HepG2 (cell line): ENCODE measurements around the gene MYCBPAP. TPM values are rescaled to one million over a fixed set of nuclear protein-coding genes. Genes with fewer than 3 reads are reported as not detected.

ENCODE experiments used
- ATF2 ChIP-seq: sonication (generic); formaldehyde crosslinking; IDR thresholded peaks from 2 replicates; pipeline ENCODE4 v1.4.0; 2020; ENCODE audit warnings: missing genetic modification reagents
- ELF4 ChIP-seq: sonication (generic); formaldehyde crosslinking; IDR thresholded peaks from 2 replicates; pipeline ENCODE4 v1.5.0; 2020; ENCODE audit warnings: missing genetic modification reagents, mild to moderate bottlenecking, moderate library complexity, borderline replicate concordance
- PCBP2 ChIP-seq: fragments of 200-400 bp; formaldehyde crosslinking; optimal IDR thresholded peaks from 2 replicates; pipeline ENCODE3; 2018; ENCODE audit warnings: low read length, low read depth; ENCODE audit not compliant: poor library complexity, severe bottlenecking
- PLRG1 ChIP-seq: fragments of 450-650 bp; conservative IDR thresholded peaks from 2 replicates; pipeline ENCODE4 v1.6.1; 2016
- TOPORS ChIP-seq: sonication (generic); formaldehyde crosslinking; IDR thresholded peaks from 2 replicates; pipeline ENCODE4 v1.8.0; 2023; ENCODE audit warnings: mild to moderate bottlenecking, missing genetic modification reagents
- USF2 ChIP-seq, 2 experiments: sonication (generic) in 1 of 2; formaldehyde crosslinking in 1 of 2; IDR thresholded peaks; 2 replicates each; pipeline versions ENCODE4 v1.5.1 to v1.6.1; 2011 to 2020; ENCODE audit warnings: borderline replicate concordance in 1 of 2, low read depth in 1 of 2, low read length in 1 of 2, mild to moderate bottlenecking in 1 of 2, missing genetic modification reagents in 1 of 2, moderate library complexity in 1 of 2
- XBP1 ChIP-seq: sonication (generic); formaldehyde crosslinking; IDR thresholded peaks from 2 replicates; pipeline ENCODE4 v1.5.0; 2020; ENCODE audit warnings: missing genetic modification reagents
- ZNF558 ChIP-seq: sonication (generic); formaldehyde crosslinking; IDR thresholded peaks from 2 replicates; pipeline ENCODE4 v1.9.0; 2022; ENCODE audit warnings: mild to moderate bottlenecking, missing genetic modification reagents, borderline replicate concordance
- ZNF607 ChIP-seq: sonication (generic); formaldehyde crosslinking; IDR thresholded peaks from 2 replicates; pipeline ENCODE4 v1.5.1; 2020; ENCODE audit warnings: missing genetic modification reagents, mild to moderate bottlenecking, borderline replicate concordance
- ZNF619 ChIP-seq: sonication (generic); formaldehyde crosslinking; IDR thresholded peaks from 2 replicates; pipeline ENCODE4 v1.4.0; 2020; ENCODE audit warnings: mild to moderate bottlenecking, missing genetic modification reagents
- ZNF746 ChIP-seq: sonication (generic); formaldehyde crosslinking; IDR thresholded peaks from 2 replicates; pipeline ENCODE4 v1.8.0; 2022; ENCODE audit warnings: mild to moderate bottlenecking, missing genetic modification reagents
- polyA plus RNA-seq, 8 experiments: library from polyadenylated mRNA; depleted of rRNA in 3 of 8; stranded (reverse) in 7 of 8; unstranded in 1 of 8; fragments of >200 nt; fragmentation: Illumina TruSeq in 4 of 8; extraction: Trizol in 4 of 8; gene quantifications; 2 replicates each; pipeline versions ENCODE4 v1.2.1 to v1.2.3, GENCODE V29; 2011 to 2016; ENCODE audit warnings: low read depth in 4 of 8, missing spikeins in 1 of 8, mixed read lengths in 1 of 8; ENCODE audit not compliant: insufficient read depth in 1 of 8
- total RNA-seq, 5 experiments: library from RNA; depleted of rRNA; stranded (reverse); fragments of >200 nt; fragmentation: Illumina TruSeq; extraction: Trizol; gene quantifications; 2 replicates each; pipeline ENCODE4 v1.2.3, GENCODE V29; 2016; ENCODE audit warnings: low read depth in 1 of 5
- TF ChIP-seq, protein P1 (sequence below): sonication (generic); formaldehyde crosslinking; IDR thresholded peaks from 2 replicates; pipeline ENCODE4 v1.4.0; 2020; ENCODE audit warnings: missing genetic modification reagents
- TF ChIP-seq, protein P2 (sequence below): IDR thresholded peaks from 2 replicates; pipeline ENCODE4 v1.6.1; 2016; ENCODE audit warnings: low read depth, missing genetic modification reagents, missing compliant biosample characterization
- TF ChIP-seq, protein P3 (sequence below): sonication (generic); formaldehyde crosslinking; IDR thresholded peaks from 2 replicates; pipeline ENCODE4 v1.5.0; 2020; ENCODE audit warnings: mild to moderate bottlenecking, missing genetic modification reagents

MYCBPAP gene
- total and polyA plus RNA-seq, 2 of the 13 experiments (the other 11 are each of a cell fraction or from before 2014, with no cell fraction given) = 0.22 to 0.24 TPM

GRCh38 chr17:50478391-50479381 lies 29.6 kb upstream of the MYCBPAP start, which contains the start of gene RSAD1 (continued):
- TF ChIP-seq, protein P1, sequence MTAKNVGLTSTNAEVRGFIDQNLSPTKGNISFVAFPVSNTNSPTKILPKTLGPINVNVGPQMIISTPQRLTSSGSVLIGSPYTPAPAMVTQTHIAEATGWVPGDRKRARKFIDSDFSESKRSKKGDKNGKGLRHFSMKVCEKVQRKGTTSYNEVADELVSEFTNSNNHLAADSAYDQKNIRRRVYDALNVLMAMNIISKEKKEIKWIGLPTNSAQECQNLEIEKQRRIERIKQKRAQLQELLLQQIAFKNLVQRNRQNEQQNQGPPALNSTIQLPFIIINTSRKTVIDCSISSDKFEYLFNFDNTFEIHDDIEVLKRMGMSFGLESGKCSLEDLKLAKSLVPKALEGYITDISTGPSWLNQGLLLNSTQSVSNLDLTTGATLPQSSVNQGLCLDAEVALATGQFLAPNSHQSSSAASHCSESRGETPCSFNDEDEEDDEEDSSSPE (CRISPR knock-in tag) = peak; percentile 91
- TF ChIP-seq PLRG1 (no peak), ZNF558 (peak; percentile 77; the same call in 1 of the 2 replicates), ZNF746 (CRISPR knock-in tag) (peak; percentile 74), XBP1 (no peak), ATF2 (CRISPR knock-in tag) (peak; percentile 50; the same call in 1 of the 2 replicates), TOPORS (CRISPR knock-in tag) (peak; percentile 98), ZNF619 (CRISPR knock-in tag) (peak; percentile 71; the same call in 1 of the 2 replicates), PCBP2 (no peak), USF2 (IDR thresholded peaks at IDR 0.05; ENCODE audit: low read depth, low read length) (no peak), USF2 (CRISPR knock-in tag; IDR thresholded peaks at IDR 0.05; ENCODE audit: borderline replicate concordance) (no peak), ELF4 (CRISPR knock-in tag) (no peak), ZNF607 (CRISPR knock-in tag) (peak; percentile 65; the same call in 1 of the 2 replicates)
- TF ChIP-seq, protein P2, sequence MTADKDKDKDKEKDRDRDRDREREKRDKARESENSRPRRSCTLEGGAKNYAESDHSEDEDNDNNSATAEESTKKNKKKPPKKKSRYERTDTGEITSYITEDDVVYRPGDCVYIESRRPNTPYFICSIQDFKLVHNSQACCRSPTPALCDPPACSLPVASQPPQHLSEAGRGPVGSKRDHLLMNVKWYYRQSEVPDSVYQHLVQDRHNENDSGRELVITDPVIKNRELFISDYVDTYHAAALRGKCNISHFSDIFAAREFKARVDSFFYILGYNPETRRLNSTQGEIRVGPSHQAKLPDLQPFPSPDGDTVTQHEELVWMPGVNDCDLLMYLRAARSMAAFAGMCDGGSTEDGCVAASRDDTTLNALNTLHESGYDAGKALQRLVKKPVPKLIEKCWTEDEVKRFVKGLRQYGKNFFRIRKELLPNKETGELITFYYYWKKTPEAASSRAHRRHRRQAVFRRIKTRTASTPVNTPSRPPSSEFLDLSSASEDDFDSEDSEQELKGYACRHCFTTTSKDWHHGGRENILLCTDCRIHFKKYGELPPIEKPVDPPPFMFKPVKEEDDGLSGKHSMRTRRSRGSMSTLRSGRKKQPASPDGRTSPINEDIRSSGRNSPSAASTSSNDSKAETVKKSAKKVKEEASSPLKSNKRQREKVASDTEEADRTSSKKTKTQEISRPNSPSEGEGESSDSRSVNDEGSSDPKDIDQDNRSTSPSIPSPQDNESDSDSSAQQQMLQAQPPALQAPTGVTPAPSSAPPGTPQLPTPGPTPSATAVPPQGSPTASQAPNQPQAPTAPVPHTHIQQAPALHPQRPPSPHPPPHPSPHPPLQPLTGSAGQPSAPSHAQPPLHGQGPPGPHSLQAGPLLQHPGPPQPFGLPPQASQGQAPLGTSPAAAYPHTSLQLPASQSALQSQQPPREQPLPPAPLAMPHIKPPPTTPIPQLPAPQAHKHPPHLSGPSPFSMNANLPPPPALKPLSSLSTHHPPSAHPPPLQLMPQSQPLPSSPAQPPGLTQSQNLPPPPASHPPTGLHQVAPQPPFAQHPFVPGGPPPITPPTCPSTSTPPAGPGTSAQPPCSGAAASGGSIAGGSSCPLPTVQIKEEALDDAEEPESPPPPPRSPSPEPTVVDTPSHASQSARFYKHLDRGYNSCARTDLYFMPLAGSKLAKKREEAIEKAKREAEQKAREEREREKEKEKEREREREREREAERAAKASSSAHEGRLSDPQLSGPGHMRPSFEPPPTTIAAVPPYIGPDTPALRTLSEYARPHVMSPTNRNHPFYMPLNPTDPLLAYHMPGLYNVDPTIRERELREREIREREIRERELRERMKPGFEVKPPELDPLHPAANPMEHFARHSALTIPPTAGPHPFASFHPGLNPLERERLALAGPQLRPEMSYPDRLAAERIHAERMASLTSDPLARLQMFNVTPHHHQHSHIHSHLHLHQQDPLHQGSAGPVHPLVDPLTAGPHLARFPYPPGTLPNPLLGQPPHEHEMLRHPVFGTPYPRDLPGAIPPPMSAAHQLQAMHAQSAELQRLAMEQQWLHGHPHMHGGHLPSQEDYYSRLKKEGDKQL (CRISPR knock-in tag) = no peak; the same call in 1 of the 2 replicates
- TF ChIP-seq, protein P3, sequence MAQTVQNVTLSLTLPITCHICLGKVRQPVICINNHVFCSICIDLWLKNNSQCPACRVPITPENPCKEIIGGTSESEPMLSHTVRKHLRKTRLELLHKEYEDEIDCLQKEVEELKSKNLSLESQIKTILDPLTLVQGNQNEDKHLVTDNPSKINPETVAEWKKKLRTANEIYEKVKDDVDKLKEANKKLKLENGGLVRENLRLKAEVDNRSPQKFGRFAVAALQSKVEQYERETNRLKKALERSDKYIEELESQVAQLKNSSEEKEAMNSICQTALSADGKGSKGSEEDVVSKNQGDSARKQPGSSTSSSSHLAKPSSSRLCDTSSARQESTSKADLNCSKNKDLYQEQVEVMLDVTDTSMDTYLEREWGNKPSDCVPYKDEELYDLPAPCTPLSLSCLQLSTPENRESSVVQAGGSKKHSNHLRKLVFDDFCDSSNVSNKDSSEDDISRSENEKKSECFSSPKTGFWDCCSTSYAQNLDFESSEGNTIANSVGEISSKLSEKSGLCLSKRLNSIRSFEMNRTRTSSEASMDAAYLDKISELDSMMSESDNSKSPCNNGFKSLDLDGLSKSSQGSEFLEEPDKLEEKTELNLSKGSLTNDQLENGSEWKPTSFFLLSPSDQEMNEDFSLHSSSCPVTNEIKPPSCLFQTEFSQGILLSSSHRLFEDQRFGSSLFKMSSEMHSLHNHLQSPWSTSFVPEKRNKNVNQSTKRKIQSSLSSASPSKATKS (CRISPR knock-in tag) = no peak; the same call in 1 of the 2 replicates
